NCI-H1105 treated with DMSO at 0.1 percent for 48 hours (cell line): Measurements from ENCODE around the gene LAMA2.

Experiments
- DNase-seq: peaks from one replicate; lab custom pipeline; 2025; lab: John Stamatoyannopoulos, UW

LAMA2 gene

GRCh38 chr6:129089357-129089756 lies 206.4 kb downstream of the LAMA2 start:
- DNase-seq, result no peak

- no peak for DNase-seq
Observed at GRCh38 chr6:129094147-129094546, 211.2 kb downstream of the LAMA2 start.

- no peak for DNase-seq
Observed at GRCh38 chr6:129096651-129097290, 213.8 kb downstream of the LAMA2 start.

- no peak for DNase-seq
Observed at GRCh38 chr6:129098061-129098553, 215.2 kb downstream of the LAMA2 start.

- no peak for DNase-seq
Observed at GRCh38 chr6:129099696-129100095, 216.8 kb downstream of the LAMA2 start.

GRCh38 chr6:129100164-129100563 lies 217.2 kb downstream of the LAMA2 start:
- no peak for DNase-seq

- no peak for DNase-seq
Observed at GRCh38 chr6:129102741-129103140, 219.8 kb downstream of the LAMA2 start.

- no peak for DNase-seq
Observed at GRCh38 chr6:129104131-129104530, 221.2 kb downstream of the LAMA2 start.

- DNase-seq, result no peak
Observed at GRCh38 chr6:129104560-129104959, 221.6 kb downstream of the LAMA2 start.

GRCh38 chr6:129105035-129105434 lies 222.1 kb downstream of the LAMA2 start:
- DNase-seq, result no peak

- DNase-seq, result no peak
Observed at GRCh38 chr6:129105793-129106192, 222.9 kb downstream of the LAMA2 start.

GRCh38 chr6:129108337-129108736 lies 225.4 kb downstream of the LAMA2 start:
- no peak for DNase-seq

GRCh38 chr6:129110690-129111343 lies 227.9 kb downstream of the LAMA2 start:
- DNase-seq, result no peak

- DNase-seq, result no peak
Observed at GRCh38 chr6:129111346-129111745, 228.4 kb downstream of the LAMA2 start.

GRCh38 chr6:129111853-129112252 lies 228.9 kb downstream of the LAMA2 start:
- DNase-seq, result no peak

GRCh38 chr6:129112591-129112990 lies 229.7 kb downstream of the LAMA2 start:
- no peak for DNase-seq

- DNase-seq, result no peak
Observed at GRCh38 chr6:129113637-129114036, 230.7 kb downstream of the LAMA2 start.

GRCh38 chr6:129114636-129115391 lies 231.9 kb downstream of the LAMA2 start:
- no peak for DNase-seq

- DNase-seq, result no peak
Observed at GRCh38 chr6:129115471-129115870, 232.5 kb downstream of the LAMA2 start.

- no peak for DNase-seq
Observed at GRCh38 chr6:129117355-129117754, 234.4 kb downstream of the LAMA2 start.

- no peak for DNase-seq
Observed at GRCh38 chr6:129120856-129121638, 238.1 kb downstream of the LAMA2 start.

GRCh38 chr6:129124347-129124746 lies 241.4 kb downstream of the LAMA2 start:
- no peak for DNase-seq
